GM10248 (cell line): ENCODE data around the gene KIF1A.

Experiments used
- CTCF ChIA-PET: fragments of 300-600 bp; sonication (Branson Sonifier 250); formaldehyde crosslinking; extraction: SDS; loops from one replicate; lab custom pipeline; 2021; ENCODE audit warnings: antibody characterized with exemption; lab: Yijun Ruan, JAX
- POLR2A ChIA-PET: fragments of 350-650 bp; sonication (Branson Sonifier 250); formaldehyde crosslinking; extraction: SDS; loops from one replicate; lab custom pipeline; 2020; ENCODE audit warnings: antibody characterized with exemption; lab: Yijun Ruan, JAX
- DNase-seq: peaks from one replicate; pipeline ENCODE4 v3.0.0; 2012; ENCODE audit errors: extremely low spot score
- TF ChIP-seq, protein P1 (sequence below): IDR thresholded peaks from 2 replicates; pipeline ENCODE4 v1.5.1; 2012; ENCODE audit warnings: mild to moderate bottlenecking, low read depth; ENCODE audit errors: extremely low read depth, missing control alignments, control extremely low read depth

KIF1A gene

DNA sequence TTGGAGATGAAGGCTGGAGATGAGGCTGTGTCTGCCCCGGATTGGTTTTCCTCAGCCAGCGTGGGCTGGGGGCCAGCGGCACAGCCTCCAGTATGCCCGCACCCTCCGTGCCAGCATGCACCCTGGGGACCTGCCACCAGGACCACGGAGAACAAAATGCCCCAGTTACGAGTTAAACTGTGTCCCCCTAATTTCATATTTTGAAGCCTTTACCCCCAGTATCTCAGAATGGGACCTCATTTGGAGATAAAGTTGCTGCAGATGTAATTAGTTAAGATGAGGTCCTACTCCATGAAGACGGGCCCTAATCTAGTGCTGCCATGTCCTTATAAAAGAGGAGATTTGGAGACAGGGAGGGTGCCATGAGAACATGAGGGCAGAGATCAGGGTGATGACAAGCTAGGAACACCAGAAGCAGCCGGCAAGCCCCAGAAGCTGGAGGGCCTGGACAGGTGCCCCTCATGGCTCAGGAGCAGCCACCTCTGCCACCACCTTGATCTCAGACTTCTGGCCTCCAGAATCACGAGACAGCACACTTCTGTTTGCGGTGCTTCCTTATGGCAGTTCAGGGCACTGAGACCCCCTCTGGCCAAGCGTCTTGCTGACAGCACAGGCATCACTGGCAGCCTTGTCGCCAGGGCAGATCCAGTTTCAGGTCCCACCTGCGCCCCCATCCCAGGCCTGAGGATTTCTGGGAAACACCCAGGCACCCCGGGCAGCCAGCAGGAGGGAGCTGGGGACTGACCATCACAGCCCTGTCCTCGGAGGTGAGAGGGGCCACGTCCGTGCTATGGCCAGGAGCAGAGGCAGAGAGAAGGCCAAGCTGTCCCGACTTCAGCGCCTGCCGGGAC is 29.4 kb downstream of the KIF1A start:
- POLR2A ChIA-PET, result no interaction called here
- TF ChIP-seq, protein P1, sequence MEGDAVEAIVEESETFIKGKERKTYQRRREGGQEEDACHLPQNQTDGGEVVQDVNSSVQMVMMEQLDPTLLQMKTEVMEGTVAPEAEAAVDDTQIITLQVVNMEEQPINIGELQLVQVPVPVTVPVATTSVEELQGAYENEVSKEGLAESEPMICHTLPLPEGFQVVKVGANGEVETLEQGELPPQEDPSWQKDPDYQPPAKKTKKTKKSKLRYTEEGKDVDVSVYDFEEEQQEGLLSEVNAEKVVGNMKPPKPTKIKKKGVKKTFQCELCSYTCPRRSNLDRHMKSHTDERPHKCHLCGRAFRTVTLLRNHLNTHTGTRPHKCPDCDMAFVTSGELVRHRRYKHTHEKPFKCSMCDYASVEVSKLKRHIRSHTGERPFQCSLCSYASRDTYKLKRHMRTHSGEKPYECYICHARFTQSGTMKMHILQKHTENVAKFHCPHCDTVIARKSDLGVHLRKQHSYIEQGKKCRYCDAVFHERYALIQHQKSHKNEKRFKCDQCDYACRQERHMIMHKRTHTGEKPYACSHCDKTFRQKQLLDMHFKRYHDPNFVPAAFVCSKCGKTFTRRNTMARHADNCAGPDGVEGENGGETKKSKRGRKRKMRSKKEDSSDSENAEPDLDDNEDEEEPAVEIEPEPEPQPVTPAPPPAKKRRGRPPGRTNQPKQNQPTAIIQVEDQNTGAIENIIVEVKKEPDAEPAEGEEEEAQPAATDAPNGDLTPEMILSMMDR, result no peak

DNA sequence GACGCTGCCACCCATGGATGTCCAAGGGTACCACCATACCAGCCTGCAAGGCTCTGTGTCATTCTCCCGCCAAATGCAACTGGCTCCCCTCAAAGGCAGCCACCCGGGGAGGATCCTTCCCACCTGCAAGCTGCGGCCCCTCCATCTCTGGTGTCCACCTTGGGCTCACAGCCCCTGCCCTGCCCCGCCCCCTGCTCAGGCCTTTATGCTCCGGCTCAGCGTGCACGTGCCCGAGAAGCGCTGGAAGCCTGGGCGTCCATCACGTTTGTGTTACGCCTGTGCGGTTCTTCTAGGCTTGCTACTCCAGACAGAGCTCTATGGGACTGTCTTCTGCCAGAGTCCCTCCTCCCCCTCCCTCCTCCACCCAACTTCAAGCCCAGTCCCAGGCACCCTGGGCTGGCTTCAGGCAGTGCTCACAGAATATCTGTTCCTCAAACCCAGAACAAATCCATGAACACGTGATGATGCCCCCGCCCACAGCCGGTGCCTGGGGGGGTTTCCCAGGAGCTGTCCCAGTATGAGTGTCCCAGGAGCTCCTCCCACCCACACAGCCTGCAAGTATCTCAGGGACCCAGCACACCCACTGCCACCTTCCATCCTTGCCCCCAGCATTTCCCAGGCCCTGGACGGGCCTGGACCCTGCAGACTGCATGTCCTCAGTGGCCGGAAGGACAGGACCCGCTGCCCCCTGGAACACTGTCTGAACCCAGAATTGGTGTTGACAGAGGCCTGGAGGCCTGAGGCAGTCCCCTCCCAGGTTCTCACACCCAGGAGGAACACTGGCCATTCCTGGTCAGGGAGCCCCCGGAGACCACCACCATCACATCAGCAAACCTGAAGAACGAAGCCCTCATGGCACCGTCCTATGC is 30.3 kb downstream of the KIF1A start:
- ChIA-PET POLR2A (no interaction called here), CTCF (interaction anchor here (1.5 kb wide), 1 partner anchor 275 kb away, joined by 5 read pairs; no protein-coding TSS in a partner anchor)
- TF ChIP-seq, protein P1, result no peak
- no peak for DNase-seq

More for the DNA sequence above, 29.4 kb downstream of the KIF1A start:
- CTCF ChIA-PET, result interaction anchor here (0.8 to 1.7 kb wide), 2 partner anchors 10 to 276 kb away, joined by 3 to 4 read pairs; no protein-coding TSS in a partner anchor
- no peak for DNase-seq

DNA sequence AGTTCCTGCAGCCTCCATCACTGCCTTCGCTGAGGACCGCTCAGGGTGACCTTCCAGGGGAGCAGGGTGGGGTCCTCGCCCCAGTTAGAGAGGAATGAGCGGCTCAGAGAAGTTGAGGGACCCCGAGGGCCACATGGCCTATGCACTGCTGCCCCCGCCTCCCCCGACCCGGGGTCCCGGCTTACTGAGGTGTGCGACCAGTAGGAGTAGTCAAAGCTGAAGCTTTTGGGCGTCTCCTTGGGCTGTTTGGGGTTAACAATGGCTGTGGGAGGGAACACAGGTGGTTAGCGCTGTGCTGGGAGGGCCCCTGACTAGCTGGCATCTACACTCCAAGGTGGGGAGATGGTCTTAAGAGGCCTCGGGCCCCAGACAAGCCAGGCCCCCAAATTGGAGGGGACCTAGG is 31.0 kb downstream of the KIF1A start:
- ChIA-PET CTCF (interaction anchor here (1.5 kb wide), 2 partner anchors 14 to 275 kb away, joined by 3 to 5 read pairs; no protein-coding TSS in a partner anchor), POLR2A (no interaction called here)
- TF ChIP-seq, protein P1, result no peak
- no peak for DNase-seq

DNA sequence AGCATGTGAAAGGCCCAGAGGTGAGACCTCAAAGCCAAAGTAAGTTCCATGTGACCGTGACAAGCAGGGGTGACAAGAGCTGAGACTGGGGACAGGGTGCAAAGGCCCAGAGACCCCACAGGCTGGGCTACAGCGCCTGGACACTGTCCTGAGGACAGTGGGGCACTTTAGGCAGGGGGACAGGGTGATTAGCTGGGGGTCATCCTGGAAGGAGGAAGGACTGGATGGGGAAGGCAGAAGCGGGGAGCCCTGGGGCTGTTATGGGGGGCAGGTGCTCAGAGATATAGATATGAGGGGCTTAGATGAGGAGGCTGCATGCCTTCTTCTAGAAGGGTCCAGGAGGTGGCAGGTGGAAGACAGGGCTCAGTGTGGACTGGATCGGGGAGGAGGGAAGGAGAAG is 31.5 kb downstream of the KIF1A start:
- TF ChIP-seq, protein P1, result no peak
- POLR2A ChIA-PET, result no interaction called here
- no peak for DNase-seq
- CTCF ChIA-PET, result interaction anchor here (1.5 kb wide), 2 partner anchors 13 to 274 kb away, joined by 3 to 5 read pairs; no protein-coding TSS in a partner anchor

DNA sequence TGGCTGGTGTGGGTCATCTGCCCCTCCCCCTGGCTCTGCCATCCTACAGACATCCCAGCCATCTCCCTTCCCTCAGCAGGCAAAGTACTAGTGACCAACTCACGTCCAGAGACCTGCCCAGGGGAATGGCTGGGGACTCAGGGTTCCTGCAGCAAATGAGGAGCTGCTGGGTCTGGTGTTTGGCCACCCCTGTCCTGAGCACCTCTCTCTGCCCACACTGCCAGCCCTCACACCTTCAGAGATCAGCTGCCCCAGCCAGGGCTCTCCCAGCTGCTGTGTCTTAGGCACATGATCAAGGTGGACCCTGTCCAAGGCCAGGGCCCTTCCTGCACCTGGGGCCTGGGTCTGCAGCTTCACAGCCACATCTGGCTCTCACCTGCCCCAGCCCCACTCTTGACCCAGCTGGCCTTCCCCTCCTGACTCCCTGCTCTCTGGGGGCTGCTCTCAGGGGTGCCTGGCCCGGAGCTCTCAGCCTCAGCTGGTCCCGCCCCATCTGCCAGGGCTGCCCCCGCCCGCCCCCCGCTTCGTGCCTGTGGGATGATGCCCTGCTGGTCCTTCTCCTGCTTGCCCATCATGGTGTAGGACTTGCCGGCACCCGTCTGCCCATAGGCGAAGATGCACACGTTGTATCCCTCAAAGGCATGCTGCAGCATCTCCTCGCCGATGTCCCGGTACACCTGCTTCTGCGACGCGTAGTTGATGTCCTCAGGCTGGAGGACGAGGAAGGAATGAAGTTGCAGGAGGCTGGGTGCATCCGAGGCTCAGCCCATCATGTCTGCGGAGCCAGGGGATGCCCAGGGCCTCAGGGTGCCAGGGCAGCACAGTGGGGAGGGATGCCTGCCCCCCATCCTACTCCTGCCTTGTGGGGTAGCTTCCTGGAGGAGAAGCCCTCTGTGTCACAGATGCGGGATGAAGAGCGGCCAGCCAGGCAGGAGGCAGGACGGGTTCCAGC is 32.2 kb downstream of the KIF1A start:
- ChIA-PET CTCF (interaction anchor here (0.9 to 1.5 kb wide), 2 partner anchors 13 to 16 kb away, joined by 3 read pairs; no protein-coding TSS in a partner anchor), POLR2A (no interaction called here)
- TF ChIP-seq, protein P1, result no peak
- no peak for DNase-seq
